Caco-2 (cell line): Measurements from ENCODE around the gene MYO10. TPM values are rescaled to one million over a fixed set of nuclear protein-coding genes. Genes with fewer than 3 reads are reported as not detected.

Source experiments
- BruUV-seq: library from RNA; stranded (reverse); fragments of 400-500 nt; replicated peaks from 2 replicates; lab custom pipeline; 2021; lab: Mats Ljungman, UMichigan
- CTCF ChIA-PET: fragments of 300-600 bp; sonication (Branson Sonifier 250); formaldehyde crosslinking; loops from one replicate; lab custom pipeline; 2022; ENCODE audit warnings: antibody characterized with exemption; lab: Charles Lee
- POLR2A ChIA-PET: fragments of 300-600 bp; sonication (Branson Sonifier 250); formaldehyde crosslinking; loops from one replicate; lab custom pipeline; 2022; ENCODE audit warnings: antibody characterized with exemption; lab: Charles Lee
- DNase-seq, 2 experiments: peaks; one replicate each; pipeline versions ENCODE4 v3.0.0 to v3.0.0-alpha.2; 2020 to 2022
- H3K27me3 ChIP-seq: replicated peaks from 2 replicates; pipeline ENCODE4 v1.6.0; 2011; ENCODE audit warnings: low read length; ENCODE audit not compliant: control insufficient read depth, insufficient read depth
- H3K36me3 ChIP-seq: 2 replicates; pipeline ENCODE4 v1.5.1; 2011; ENCODE audit warnings: low read length; ENCODE audit not compliant: control insufficient read depth, insufficient read depth
- H3K4me1 ChIP-seq: fragments of 250-450 bp; sonication (Bioruptor Pico); 2 replicates; pipeline ENCODE4 v1.5.1; 2020; ENCODE audit warnings: mild to moderate bottlenecking
- H3K4me3 ChIP-seq: 2 replicates; pipeline ENCODE4 v1.5.1; 2011; ENCODE audit warnings: low read depth, mild to moderate bottlenecking, control low read depth, low read length
- H3K9me3 ChIP-seq: fragments of 250-450 bp; sonication (Bioruptor Pico); 2 replicates; pipeline ENCODE4 v1.5.1; 2020; ENCODE audit warnings: mild to moderate bottlenecking, moderate library complexity
- H3K27ac Mint-ChIP-seq: one replicate; pipeline ENCODE4 v1.8.0; 2022; ENCODE audit warnings: mixed read lengths; ENCODE audit not compliant: unreplicated experiment
- H3K27me3 Mint-ChIP-seq: one replicate; pipeline ENCODE4 v1.8.0; 2022; ENCODE audit warnings: mixed read lengths; ENCODE audit not compliant: insufficient read depth, unreplicated experiment
- H3K36me3 Mint-ChIP-seq: one replicate; pipeline ENCODE4 v1.8.0; 2022; ENCODE audit warnings: mild to moderate bottlenecking, mixed read lengths; ENCODE audit not compliant: insufficient read depth, unreplicated experiment
- H3K4me1 Mint-ChIP-seq: one replicate; pipeline ENCODE4 v1.8.0; 2022; ENCODE audit warnings: low read depth, mixed read lengths; ENCODE audit not compliant: unreplicated experiment
- H3K4me3 Mint-ChIP-seq: one replicate; pipeline ENCODE4 v1.8.0; 2022; ENCODE audit warnings: mild to moderate bottlenecking, moderate library complexity, mixed read lengths; ENCODE audit not compliant: unreplicated experiment
- H3K9me3 Mint-ChIP-seq: one replicate; pipeline ENCODE4 v1.8.0; 2022; ENCODE audit warnings: mixed read lengths; ENCODE audit not compliant: unreplicated experiment
- CTCF ChIP-seq, 2 experiments: fragments of 200-600 bp in 1 of 2; IDR thresholded peaks; 1 replicate in 1 of 2; 2 replicates in 1 of 2; pipeline versions ENCODE4 v1.5.1 to v1.8.0; 2011 to 2022; ENCODE audit warnings: antibody characterized with exemption in 1 of 2, control low read depth in 1 of 2, inconsistent platforms in 1 of 2, low read depth in 1 of 2, low read length in 1 of 2, mild to moderate bottlenecking in 1 of 2, moderate library complexity in 1 of 2; ENCODE audit not compliant: insufficient read depth in 1 of 2, severe bottlenecking in 1 of 2, unreplicated experiment in 1 of 2
- intact Hi-C: fragments of 100-400 bp; cut with micrococcal nuclease; formaldehyde crosslinking; loops from one replicate; pipeline ENCODE4 v1.10.0; 2022; ENCODE audit not compliant: unreplicated experiment
- total RNA-seq: library from RNA; stranded (reverse); gene quantifications from 2 replicates; pipeline ENCODE4 v1.2.3, GENCODE V29; 2022

The MYO10 gene
- total RNA-seq, 1 experiment from 2014 or later: 67.6 TPM

- Histone ChIP-seq H3K9me3 (0 out of 2 replicates have a peak, but pooled peaks cover 2% of the 10 kb centered on the region), H3K4me1 (no peaks in the 10 kb centered on the region), H3K27me3 (no peaks in the 10 kb centered on the region), H3K36me3 (no peaks in the 10 kb centered on the region), H3K4me3 (no peak overlapping the region)
- TF ChIP-seq CTCF (IDR thresholded peaks at IDR 0.05; ENCODE audit: insufficient read depth in 1 of 2, low read depth in 1 of 2, low read length in 1 of 2, severe bottlenecking in 1 of 2, unreplicated experiment in 1 of 2): no peak
- no peak for DNase-seq
- H3K27me3 Mint-ChIP-seq: no peaks in the 10 kb centered on the region
- ChIA-PET POLR2A (no interaction called here), CTCF (no interaction called here)
- H3K9me3 Mint-ChIP-seq: no peaks in the 10 kb centered on the region
- intact Hi-C loops: no loop called here
- H3K27ac Mint-ChIP-seq: no peak overlapping the region
- no peak overlapping the region for H3K4me3 Mint-ChIP-seq
- no TSS peak for BruUV-seq
- H3K4me1 Mint-ChIP-seq: peaks cover 19% of the 10 kb centered on the region
- peaks cover 53% of the 10 kb centered on the region for H3K36me3 Mint-ChIP-seq
These were observed 81.7 kb downstream of the MYO10 start for GRCh38 chr5:16854351-16854750.

GRCh38 chr5:16853518-16853917 lies 82.6 kb downstream of the MYO10 start:
- peaks cover 24% of the 10 kb centered on the region for H3K4me1 Mint-ChIP-seq
- H3K4me3 ChIP-seq: no peak overlapping the region
- POLR2A ChIA-PET: no interaction called here

GRCh38 chr5:16852251-16853005 lies 83.7 kb downstream of the MYO10 start:
- peaks cover 50% of the 10 kb centered on the region for H3K36me3 Mint-ChIP-seq
- no peak for TF ChIP-seq CTCF (IDR thresholded peaks at IDR 0.05; ENCODE audit: insufficient read depth in 1 of 2, low read depth in 1 of 2, low read length in 1 of 2, severe bottlenecking in 1 of 2, unreplicated experiment in 1 of 2)
- ChIA-PET POLR2A (no interaction called here), CTCF (no interaction called here)
- Histone ChIP-seq H3K27me3 (no peaks in the 10 kb centered on the region), H3K9me3 (no peaks in the 10 kb centered on the region), H3K4me1 (no peaks in the 10 kb centered on the region), H3K36me3 (no peaks in the 10 kb centered on the region), H3K4me3 (no peak overlapping the region)
- H3K27me3 Mint-ChIP-seq: no peaks in the 10 kb centered on the region
- no peak overlapping the region for H3K4me3 Mint-ChIP-seq
- H3K4me1 Mint-ChIP-seq: peaks cover 24% of the 10 kb centered on the region
- H3K27ac Mint-ChIP-seq: peak overlapping the region; percentile 53
- intact Hi-C loops: no loop called here
- BruUV-seq: no TSS peak
- no peak for DNase-seq
- no peaks in the 10 kb centered on the region for H3K9me3 Mint-ChIP-seq

More at GRCh38 chr5:16853518-16853917, 82.6 kb downstream of the MYO10 start:
- H3K9me3 ChIP-seq: no peaks in the 10 kb centered on the region
- H3K36me3 Mint-ChIP-seq: peaks cover 47% of the 10 kb centered on the region
- DNase-seq: no peak
- CTCF ChIA-PET: no interaction called here
- TF ChIP-seq CTCF (IDR thresholded peaks at IDR 0.05; ENCODE audit: insufficient read depth in 1 of 2, low read depth in 1 of 2, low read length in 1 of 2, severe bottlenecking in 1 of 2, unreplicated experiment in 1 of 2): no peak
- H3K27me3 Mint-ChIP-seq: no peaks in the 10 kb centered on the region
- no peaks in the 10 kb centered on the region for H3K36me3 ChIP-seq
- H3K9me3 Mint-ChIP-seq: no peaks in the 10 kb centered on the region
- peak overlapping the region; percentile 53 for H3K27ac Mint-ChIP-seq
- no peaks in the 10 kb centered on the region for H3K4me1 ChIP-seq
- no TSS peak for BruUV-seq
- no peaks in the 10 kb centered on the region for H3K27me3 ChIP-seq
- H3K4me3 Mint-ChIP-seq: no peak overlapping the region
- intact Hi-C loops: no loop called here
